CD4-positive, CD25-positive, alpha-beta regulatory T cell (primary cell): Measurements from ENCODE around the gene TM9SF3. TPM values are rescaled to one million over a fixed set of nuclear protein-coding genes. Genes with fewer than 3 reads are reported as not detected.

Experiments
- ATAC-seq, 2 donors: fragments of 150-1000 bp; cut with Tn5 transposase; one replicate each; pipeline ENCODE4 v1.10.0; 2021; ENCODE audit warnings: low read depth in 2 of 2, moderate number of reproducible peaks in 2 of 2, moderate library complexity in 1 of 2
- DNase-seq, 3 donors: peaks; one replicate each; pipeline versions ENCODE4 v3.0.0 to v3.0.0-alpha.2; 2012 to 2022; ENCODE audit warnings: mixed read lengths in 1 of 3
- H3K27ac ChIP-seq: one replicate; pipeline ENCODE4 v1.7.0; 2013; ENCODE audit warnings: mild to moderate bottlenecking, low read length; ENCODE audit not compliant: insufficient read depth, poor library complexity, severe bottlenecking
- H3K27me3 ChIP-seq: one replicate; pipeline ENCODE4 v1.7.0; 2013; ENCODE audit warnings: low read length; ENCODE audit not compliant: control insufficient read depth, insufficient read depth
- H3K36me3 ChIP-seq: one replicate; pipeline ENCODE4 v1.7.0; 2013; ENCODE audit warnings: mild to moderate bottlenecking, low read length, moderate library complexity; ENCODE audit not compliant: control insufficient read depth, insufficient read depth
- H3K4me1 ChIP-seq: 2 replicates; pipeline ENCODE4 v1.7.0; 2013; ENCODE audit warnings: mild to moderate bottlenecking, low read length; ENCODE audit not compliant: insufficient read depth, control insufficient read depth, poor library complexity, severe bottlenecking
- H3K4me3 ChIP-seq: one replicate; pipeline ENCODE4 v1.7.0; 2013; ENCODE audit warnings: low read depth, mild to moderate bottlenecking, low read length, moderate library complexity
- H3K9me3 ChIP-seq, 2 experiments: 1 replicate in 1 of 2; 2 replicates in 1 of 2; pipeline ENCODE4 v1.7.0; 2013; ENCODE audit warnings: low read length in 2 of 2, mild to moderate bottlenecking in 1 of 2, moderate library complexity in 1 of 2; ENCODE audit not compliant: control insufficient read depth in 2 of 2
- H3K27ac Mint-ChIP-seq, 3 donors: one replicate each; pipeline ENCODE4 v1.8.0; 2020 to 2022; ENCODE audit warnings: mild to moderate bottlenecking in 3 of 3, mixed read lengths in 3 of 3, moderate library complexity in 2 of 3
- H3K27me3 Mint-ChIP-seq: one replicate; pipeline ENCODE4 v1.8.0; 2022; ENCODE audit warnings: mild to moderate bottlenecking, mixed read lengths
- H3K36me3 Mint-ChIP-seq: one replicate; pipeline ENCODE4 v1.8.0; 2020; ENCODE audit warnings: mixed read lengths
- H3K4me1 Mint-ChIP-seq, 4 donors: one replicate each; pipeline ENCODE4 v1.8.0; 2020 to 2022; ENCODE audit warnings: mixed read lengths in 4 of 4, mild to moderate bottlenecking in 1 of 4
- H3K4me3 Mint-ChIP-seq, 4 donors: one replicate each; pipeline ENCODE4 v1.8.0; 2020 to 2022; ENCODE audit warnings: mild to moderate bottlenecking in 4 of 4, mixed read lengths in 4 of 4, moderate library complexity in 3 of 4
- H3K9me3 Mint-ChIP-seq, 7 donors: one replicate each; pipeline ENCODE4 v1.8.0; 2020 to 2022; ENCODE audit warnings: mixed read lengths in 7 of 7, mild to moderate bottlenecking in 3 of 7, moderate library complexity in 2 of 7
- polyA plus RNA-seq, 4 donors: library from polyadenylated mRNA; unstranded; fragments of 300-500 nt; fragmentation: Illumina TruSeq; gene quantifications; one replicate each; pipeline ENCODE4 v1.2.3, GENCODE V29; 2021
- total RNA-seq: library from RNA; stranded (reverse); gene quantifications from one replicate; pipeline ENCODE4 v1.2.3, GENCODE V29; 2022

Gene TM9SF3
- total and polyA plus RNA-seq, 5 donors from 2014 or later: 59.9 to 82.8 (median 69.7) TPM

DNA sequence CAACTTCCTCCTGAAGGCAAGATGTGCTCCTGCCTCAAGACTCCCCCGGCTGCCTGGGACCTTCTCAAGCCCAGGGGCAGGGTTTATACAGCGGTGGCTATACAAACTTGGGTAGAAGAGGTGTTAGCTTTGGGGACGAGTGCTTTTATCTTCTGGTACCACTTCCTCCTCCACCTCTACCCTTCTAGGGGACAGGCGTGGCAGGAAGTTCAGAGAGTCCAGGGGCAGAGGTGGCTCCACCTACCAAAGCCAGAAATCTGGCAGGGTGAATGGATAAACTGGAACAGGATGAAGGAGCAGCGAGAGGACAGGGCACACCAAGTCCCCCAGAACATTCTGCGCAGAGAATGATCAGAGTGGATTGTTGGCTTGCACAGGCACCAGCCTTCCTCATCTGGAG lies 24.0 kb upstream of the TM9SF3 start:
- peaks cover 7% of the 10 kb centered on the region for H3K4me1 ChIP-seq
- H3K27ac Mint-ChIP-seq: peak overlapping the region in 2 of 3 donors; percentile 31 to 42

DNA sequence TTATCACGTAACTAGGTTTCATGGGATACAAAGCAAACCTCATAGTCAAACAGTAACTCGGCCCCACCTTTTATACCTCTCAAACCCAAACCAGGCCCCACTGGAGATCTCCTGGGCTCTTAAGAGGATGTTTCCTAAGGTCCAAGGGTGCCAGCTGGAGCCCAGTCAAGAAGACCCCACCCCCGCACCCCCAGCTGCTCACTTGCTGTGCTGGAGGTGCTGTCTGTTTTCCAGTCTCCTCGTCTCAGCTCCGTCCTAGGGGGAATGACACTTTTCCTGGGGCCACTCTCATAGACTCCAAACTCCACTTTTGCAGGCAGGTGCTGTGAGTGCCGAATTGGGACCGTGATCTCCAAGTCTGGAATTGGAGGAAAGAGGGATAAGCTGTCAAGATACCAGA lies 22.7 kb upstream of the TM9SF3 start:
- H3K9me3 ChIP-seq: no peaks in the 10 kb centered on the region
- no peak for DNase-seq
- H3K27me3 Mint-ChIP-seq: no peaks in the 10 kb centered on the region
- H3K27ac Mint-ChIP-seq: no peak overlapping the region
- no peak overlapping the region for H3K4me3 ChIP-seq
- no peak overlapping the region for H3K27ac ChIP-seq
- H3K27me3 ChIP-seq: no peaks in the 10 kb centered on the region
- no peaks in the 10 kb centered on the region for H3K36me3 ChIP-seq
- peaks cover 4 to 10% (median 4%) of the 10 kb centered on the region in 4 donors for H3K4me1 Mint-ChIP-seq
- ATAC-seq: no peak
- H3K4me1 ChIP-seq: peaks cover 7% of the 10 kb centered on the region
- no peaks in the 10 kb centered on the region for H3K36me3 Mint-ChIP-seq
- H3K9me3 Mint-ChIP-seq: peaks cover 0 to 1% (median 0%) of the 10 kb centered on the region in 7 donors
- no peak overlapping the region for H3K4me3 Mint-ChIP-seq

More for the DNA sequence above, 24.0 kb upstream of the TM9SF3 start:
- H3K4me1 Mint-ChIP-seq: peaks cover 4 to 10% (median 4%) of the 10 kb centered on the region in 4 donors
- H3K36me3 Mint-ChIP-seq: peaks cover 6% of the 10 kb centered on the region
- Histone ChIP-seq H3K9me3 (no peaks in the 10 kb centered on the region), H3K36me3 (no peaks in the 10 kb centered on the region), H3K4me3 (no peak overlapping the region), H3K27ac (no peak overlapping the region), H3K27me3 (no peaks in the 10 kb centered on the region)
- peaks cover 0 to 1% (median 0%) of the 10 kb centered on the region in 7 donors for H3K9me3 Mint-ChIP-seq
- peak in 1 of 2 donors; percentile 48 for ATAC-seq
- H3K27me3 Mint-ChIP-seq: no peaks in the 10 kb centered on the region
- peak in 1 of 3 donors; percentile 66 for DNase-seq
- no peak overlapping the region for H3K4me3 Mint-ChIP-seq

DNA sequence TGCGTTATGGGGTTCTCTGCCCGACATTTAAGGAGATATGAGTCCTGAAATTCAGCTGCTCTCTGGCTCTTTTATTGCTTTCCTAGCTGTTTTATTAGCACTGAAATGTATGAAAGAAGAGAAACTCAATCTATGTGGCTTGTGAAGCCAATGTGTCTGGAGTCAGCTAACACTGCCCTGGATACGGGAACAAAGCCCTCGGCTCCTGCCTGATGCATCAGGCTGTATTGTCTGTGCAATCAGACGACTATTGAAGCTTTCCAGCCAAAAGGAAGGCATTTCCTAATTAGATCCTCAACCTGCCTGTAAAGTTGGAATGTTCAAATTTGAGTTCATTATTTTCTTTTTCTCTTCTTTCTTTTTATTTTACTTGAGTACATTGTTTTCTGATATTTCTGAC lies 22.0 kb upstream of the TM9SF3 start:
- Histone ChIP-seq H3K36me3 (no peaks in the 10 kb centered on the region), H3K4me3 (no peak overlapping the region), H3K9me3 (no peaks in the 10 kb centered on the region), H3K27ac (no peak overlapping the region), H3K27me3 (no peaks in the 10 kb centered on the region), H3K4me1 (peaks cover 7% of the 10 kb centered on the region)
- H3K36me3 Mint-ChIP-seq: no peaks in the 10 kb centered on the region
- no peaks in the 10 kb centered on the region for H3K27me3 Mint-ChIP-seq
- ATAC-seq (no peak), DNase-seq (no peak)
- H3K27ac Mint-ChIP-seq: no peak overlapping the region
- peaks cover 4 to 10% (median 4%) of the 10 kb centered on the region in 4 donors for H3K4me1 Mint-ChIP-seq
- no peak overlapping the region for H3K4me3 Mint-ChIP-seq
- peaks cover 0 to 1% (median 0%) of the 10 kb centered on the region in 7 donors for H3K9me3 Mint-ChIP-seq

DNA sequence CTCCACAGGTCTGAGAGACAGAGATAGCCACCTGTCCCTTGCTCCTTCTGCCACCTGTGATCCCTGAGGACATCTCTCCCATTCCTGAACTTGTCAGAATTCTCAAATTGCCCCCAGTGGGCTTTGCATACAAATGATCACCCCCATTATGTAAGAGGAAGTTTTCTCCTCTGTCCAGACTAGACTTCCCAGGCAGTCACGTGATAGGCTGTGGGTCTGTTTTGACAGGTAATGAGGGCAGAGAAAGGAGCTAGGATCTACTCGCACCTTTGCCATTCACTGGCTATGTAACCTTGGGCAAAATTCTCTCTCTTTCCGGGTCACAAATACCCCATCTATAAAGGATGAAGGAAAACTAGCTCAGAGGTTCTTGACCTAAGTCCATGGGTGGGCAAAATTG lies 21.4 kb upstream of the TM9SF3 start:
- H3K4me1 Mint-ChIP-seq: peaks cover 4 to 10% (median 4%) of the 10 kb centered on the region in 4 donors
- H3K27ac Mint-ChIP-seq: no peak overlapping the region
- no peak for ATAC-seq
- no peak for DNase-seq
- Histone ChIP-seq H3K36me3 (no peaks in the 10 kb centered on the region), H3K27me3 (no peaks in the 10 kb centered on the region), H3K9me3 (no peaks in the 10 kb centered on the region), H3K4me1 (peaks cover 7% of the 10 kb centered on the region), H3K27ac (no peak overlapping the region), H3K4me3 (no peak overlapping the region)
- no peaks in the 10 kb centered on the region for H3K36me3 Mint-ChIP-seq
- no peaks in the 10 kb centered on the region for H3K27me3 Mint-ChIP-seq
- H3K9me3 Mint-ChIP-seq: peaks cover 0 to 1% (median 0%) of the 10 kb centered on the region in 7 donors
- no peak overlapping the region for H3K4me3 Mint-ChIP-seq

GRCh38 chr10:96606946-96607345 lies 20.1 kb upstream of the TM9SF3 start:
- H3K27me3 Mint-ChIP-seq: no peaks in the 10 kb centered on the region
- DNase-seq: no peak
- no peaks in the 10 kb centered on the region for H3K36me3 Mint-ChIP-seq
- H3K4me3 Mint-ChIP-seq: no peak overlapping the region
- no peak for ATAC-seq
- no peak overlapping the region for H3K27ac ChIP-seq
- no peak overlapping the region for H3K4me3 ChIP-seq
- peaks cover 0 to 1% (median 0%) of the 10 kb centered on the region in 7 donors for H3K9me3 Mint-ChIP-seq
- no peaks in the 10 kb centered on the region for H3K9me3 ChIP-seq
- H3K27me3 ChIP-seq: no peaks in the 10 kb centered on the region
- no peak overlapping the region for H3K27ac Mint-ChIP-seq
- no peaks in the 10 kb centered on the region for H3K36me3 ChIP-seq
- peaks cover 7% of the 10 kb centered on the region for H3K4me1 ChIP-seq
- H3K4me1 Mint-ChIP-seq: peaks cover 4 to 10% (median 4%) of the 10 kb centered on the region in 4 donors

DNA sequence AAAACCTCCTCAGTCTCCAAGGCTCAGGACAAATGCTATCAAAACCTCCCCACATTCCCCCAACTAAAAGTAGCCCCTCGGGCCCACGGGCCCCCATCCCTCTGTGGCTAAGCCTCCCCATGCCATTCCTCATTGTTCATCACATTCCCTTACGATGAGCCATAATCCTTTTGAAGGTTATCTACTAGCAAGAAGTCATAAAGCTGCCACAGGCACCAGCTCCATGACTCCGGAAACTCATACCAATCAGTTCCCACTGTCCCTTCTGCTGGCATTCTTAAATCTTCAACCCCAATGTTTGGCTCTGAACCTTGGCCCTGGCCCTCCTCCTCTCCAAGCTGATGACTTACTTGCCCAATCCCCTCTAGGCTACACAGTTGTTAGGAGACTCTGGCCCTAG lies 19.4 kb upstream of the TM9SF3 start:
- no peak overlapping the region for H3K27ac ChIP-seq

DNA sequence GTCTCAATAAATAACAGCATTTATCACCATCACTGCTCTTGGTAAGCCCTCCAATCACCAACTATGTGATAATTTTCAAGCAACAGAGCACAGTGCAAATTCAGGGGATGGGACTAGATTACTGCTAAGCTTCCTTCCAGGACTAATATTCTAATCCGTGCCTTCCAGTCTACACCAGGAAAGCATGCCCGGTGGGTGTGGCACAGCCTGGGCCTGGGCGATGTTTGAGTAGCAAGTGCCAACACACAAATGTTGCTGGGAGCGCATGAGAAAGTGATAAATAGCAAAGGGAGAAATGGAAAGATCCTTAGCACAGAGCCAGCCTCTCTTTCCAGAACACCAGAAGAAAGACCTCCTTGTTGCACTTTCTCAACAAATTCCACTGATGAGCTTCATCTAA lies 13.5 kb upstream of the TM9SF3 start:
- Histone ChIP-seq H3K27me3 (no peaks in the 10 kb centered on the region), H3K9me3 (no peaks in the 10 kb centered on the region), H3K36me3 (no peaks in the 10 kb centered on the region), H3K27ac (no peak overlapping the region), H3K4me1 (no peaks in the 10 kb centered on the region), H3K4me3 (no peak overlapping the region)
- H3K36me3 Mint-ChIP-seq: peaks cover 6% of the 10 kb centered on the region
- H3K27me3 Mint-ChIP-seq: peaks cover 6% of the 10 kb centered on the region
- no peak for ATAC-seq
- H3K4me3 Mint-ChIP-seq: no peak overlapping the region
- no peak overlapping the region for H3K27ac Mint-ChIP-seq
- DNase-seq: no peak
- no peaks in the 10 kb centered on the region for H3K4me1 Mint-ChIP-seq
- H3K9me3 Mint-ChIP-seq: peaks cover 0 to 2% (median 0%) of the 10 kb centered on the region in 7 donors

More for the DNA sequence above, 19.4 kb upstream of the TM9SF3 start:
- H3K4me3 ChIP-seq: no peak overlapping the region
- ATAC-seq (no peak), DNase-seq (no peak)
- Mint-ChIP-seq H3K4me3 (no peak overlapping the region), H3K36me3 (no peaks in the 10 kb centered on the region), H3K9me3 (peaks cover 0 to 1% (median 0%) of the 10 kb centered on the region in 7 donors), H3K27ac (no peak overlapping the region), H3K27me3 (no peaks in the 10 kb centered on the region), H3K4me1 (peaks cover 4 to 10% (median 4%) of the 10 kb centered on the region in 4 donors)
- peaks cover 7% of the 10 kb centered on the region for H3K4me1 ChIP-seq
- H3K9me3 ChIP-seq: no peaks in the 10 kb centered on the region
- no peaks in the 10 kb centered on the region for H3K36me3 ChIP-seq
- no peaks in the 10 kb centered on the region for H3K27me3 ChIP-seq

GRCh38 chr10:96598846-96599245 lies 12.0 kb upstream of the TM9SF3 start:
- Mint-ChIP-seq H3K27ac (no peak overlapping the region), H3K4me3 (no peak overlapping the region), H3K36me3 (peaks cover 6% of the 10 kb centered on the region), H3K9me3 (peaks cover 0 to 2% (median 0%) of the 10 kb centered on the region in 7 donors), H3K27me3 (peaks cover 6% of the 10 kb centered on the region), H3K4me1 (no peaks in the 10 kb centered on the region)
- no peaks in the 10 kb centered on the region for H3K4me1 ChIP-seq
- DNase-seq (no peak), ATAC-seq (no peak)
- no peaks in the 10 kb centered on the region for H3K36me3 ChIP-seq
- H3K27me3 ChIP-seq: no peaks in the 10 kb centered on the region
- no peak overlapping the region for H3K4me3 ChIP-seq
- no peak overlapping the region for H3K27ac ChIP-seq
- no peaks in the 10 kb centered on the region for H3K9me3 ChIP-seq
